ENCODE data around the gene WDR93.

WDR93 gene

GRCh38 chr15:89673165-89673512 lies 17.5 kb upstream of the WDR93 start:
- no peak overlapping the region for H3K4me3 ChIP-seq (ENCODE audit: low read depth, low read length)
- DNase-seq (ENCODE audit: low read depth): peak; percentile 52
- peak; percentile 66 for TF ChIP-seq CTCF (conservative IDR thresholded peaks at IDR 0.05; ENCODE audit: low read depth, low read length)

GRCh38 chr15:89674526-89674925 lies 16.1 kb upstream of the WDR93 start:
- DNase-seq (ENCODE audit: low read depth): peak; percentile 12
- no peak overlapping the region for H3K4me3 ChIP-seq (ENCODE audit: low read depth, low read length)
- TF ChIP-seq CTCF (conservative IDR thresholded peaks at IDR 0.05; ENCODE audit: low read depth, low read length): peak; percentile 7

- DNase-seq (ENCODE audit: low read depth): no peak
- TF ChIP-seq CTCF (conservative IDR thresholded peaks at IDR 0.05; ENCODE audit: low read depth, low read length): no peak
- H3K4me3 ChIP-seq (ENCODE audit: low read depth, low read length): no peak overlapping the region
These were observed 15.0 kb upstream of the WDR93 start for GRCh38 chr15:89675606-89676005.

GRCh38 chr15:89677381-89677780 lies 13.2 kb upstream of the WDR93 start:
- DNase-seq (ENCODE audit: low read depth): no peak
- no peak overlapping the region for H3K4me3 ChIP-seq (ENCODE audit: low read depth, low read length)
- TF ChIP-seq CTCF (conservative IDR thresholded peaks at IDR 0.05; ENCODE audit: low read depth, low read length): no peak

- no peak within 1 kb of the TSS for H3K4me3 ChIP-seq (ENCODE audit: low read depth, low read length)
These were observed 11.4 kb upstream of the WDR93 start, which contains the start of gene PLIN1 for GRCh38 chr15:89679212-89679611. PLIN1 (minus strand) TSS chr15:89679367; CDS start chr15:89677489, 1,878 bp downstream.

GRCh38 chr15:89680282-89680873 lies 10.2 kb upstream of the WDR93 start:
- peak; percentile 89 for DNase-seq (ENCODE audit: low read depth)
- TF ChIP-seq CTCF (conservative IDR thresholded peaks at IDR 0.05; ENCODE audit: low read depth, low read length): no peak
- H3K4me3 ChIP-seq (ENCODE audit: low read depth, low read length): peak overlapping the region; percentile 4

More at GRCh38 chr15:89679212-89679611, 11.4 kb upstream of the WDR93 start, which contains the start of gene PLIN1:
- no peak for TF ChIP-seq CTCF (conservative IDR thresholded peaks at IDR 0.05; ENCODE audit: low read depth, low read length)
- DNase-seq (ENCODE audit: low read depth): no peak

GRCh38 chr15:89681146-89681545 lies 9.5 kb upstream of the WDR93 start:
- no peak for TF ChIP-seq CTCF (conservative IDR thresholded peaks at IDR 0.05; ENCODE audit: low read depth, low read length)
- no peak for DNase-seq (ENCODE audit: low read depth)
- no peak overlapping the region for H3K4me3 ChIP-seq (ENCODE audit: low read depth, low read length)

Measured in choroid plexus epithelial cell (primary cell).